ENCODE measurements around the gene SIRT2. TPM values are rescaled to one million over a fixed set of nuclear protein-coding genes. Genes with fewer than 3 reads are reported as not detected.

Gene SIRT2
- total and polyA plus RNA-seq, 2 of the 8 experiments (the other 6 are each of a cell fraction or from before 2014, with no cell fraction given), result 6.5 to 10.0 TPM

- TF ChIP-seq POU5F1 (IDR thresholded peaks at IDR 0.05; ENCODE audit: low read depth, low read length) (no peak), RBBP5 (IDR thresholded peaks at IDR 0.05; ENCODE audit: borderline replicate concordance, low read depth, low read length) (no peak), CHD2 (IDR thresholded peaks at IDR 0.05; ENCODE audit: low read length) (no peak), BACH1 (IDR thresholded peaks at IDR 0.05; ENCODE audit: low read length) (no peak)
Measured at GRCh38 chr19:38833092-38833425, 66.4 kb downstream of the SIRT2 start (continued).

Measured in H1 (cell line).